Peyer's patch (tissue), 4 donors: Measurements from ENCODE around the gene VTI1A.

Source experiments
- POLR2A ChIP-seq, 2 donors: fragments of 450-650 bp; IDR thresholded peaks; one replicate each; pipeline ENCODE4 v1.5.1; 2017; ENCODE audit warnings: antibody characterized with exemption in 2 of 2, mild to moderate bottlenecking in 2 of 2, moderate library complexity in 2 of 2
- TF ChIP-seq, protein P1 (sequence below), 6 experiments: fragments of 450-650 bp in 4 of 6; fragments of 200-600 bp in 2 of 6; sonication (generic) in 1 of 6; IDR thresholded peaks; one replicate each; pipeline ENCODE4 v1.5.1; 2017 to 2019; ENCODE audit warnings: antibody characterized with exemption in 6 of 6, mild to moderate bottlenecking in 3 of 6, moderate library complexity in 1 of 6

DNA sequence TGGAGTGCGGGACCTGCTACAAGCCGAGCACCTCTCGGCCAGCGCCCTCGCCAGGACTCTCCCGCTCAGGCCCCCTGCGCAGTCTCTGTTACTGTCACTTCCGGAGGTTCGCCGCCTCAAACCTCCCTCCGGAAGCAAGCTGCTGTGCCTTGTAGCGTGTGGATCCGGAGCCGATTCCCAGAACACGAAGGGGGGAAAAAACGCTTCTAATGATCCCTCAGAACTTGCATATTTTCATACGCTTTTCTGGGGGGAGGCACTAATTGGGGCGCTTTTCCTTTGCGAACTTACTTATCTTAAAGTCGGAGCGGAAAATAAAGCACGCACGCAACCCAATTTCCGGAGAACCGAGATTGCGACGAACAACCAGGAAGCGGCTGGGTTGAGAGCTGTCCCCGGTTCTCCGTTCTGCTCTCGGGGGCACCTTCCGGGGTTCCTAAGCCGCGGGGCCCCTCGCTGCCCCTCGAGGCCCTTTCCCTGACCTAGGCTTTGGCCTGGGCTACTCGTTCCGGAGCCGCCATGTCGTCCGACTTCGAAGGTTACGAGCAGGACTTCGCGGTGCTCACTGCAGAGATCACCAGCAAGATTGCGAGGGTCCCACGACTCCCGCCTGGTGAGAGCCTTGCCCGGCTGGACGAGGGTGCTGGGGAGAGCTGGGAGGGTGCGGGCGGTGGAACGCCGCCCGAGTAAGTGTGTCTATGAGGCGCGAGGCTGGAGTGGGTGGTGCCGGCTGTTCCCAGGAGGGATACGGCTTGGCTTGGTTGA is at the start of gene VTI1A, which contains the start of gene ZDHHC6:
- TF ChIP-seq, protein P1, sequence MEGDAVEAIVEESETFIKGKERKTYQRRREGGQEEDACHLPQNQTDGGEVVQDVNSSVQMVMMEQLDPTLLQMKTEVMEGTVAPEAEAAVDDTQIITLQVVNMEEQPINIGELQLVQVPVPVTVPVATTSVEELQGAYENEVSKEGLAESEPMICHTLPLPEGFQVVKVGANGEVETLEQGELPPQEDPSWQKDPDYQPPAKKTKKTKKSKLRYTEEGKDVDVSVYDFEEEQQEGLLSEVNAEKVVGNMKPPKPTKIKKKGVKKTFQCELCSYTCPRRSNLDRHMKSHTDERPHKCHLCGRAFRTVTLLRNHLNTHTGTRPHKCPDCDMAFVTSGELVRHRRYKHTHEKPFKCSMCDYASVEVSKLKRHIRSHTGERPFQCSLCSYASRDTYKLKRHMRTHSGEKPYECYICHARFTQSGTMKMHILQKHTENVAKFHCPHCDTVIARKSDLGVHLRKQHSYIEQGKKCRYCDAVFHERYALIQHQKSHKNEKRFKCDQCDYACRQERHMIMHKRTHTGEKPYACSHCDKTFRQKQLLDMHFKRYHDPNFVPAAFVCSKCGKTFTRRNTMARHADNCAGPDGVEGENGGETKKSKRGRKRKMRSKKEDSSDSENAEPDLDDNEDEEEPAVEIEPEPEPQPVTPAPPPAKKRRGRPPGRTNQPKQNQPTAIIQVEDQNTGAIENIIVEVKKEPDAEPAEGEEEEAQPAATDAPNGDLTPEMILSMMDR (IDR thresholded peaks at IDR 0.05) = peak in 2 of 6 experiments; percentile 26 to 33
- TF ChIP-seq POLR2A (IDR thresholded peaks at IDR 0.05) = peak; percentile 70
